NCI-H128 (cell line): Measurements from ENCODE around the gene GLIS1.

Experiments used
- DNase-seq: peaks from one replicate; lab custom pipeline; 2025; ENCODE audit not compliant: unreplicated experiment; lab: John Stamatoyannopoulos, UW

The GLIS1 gene

DNA sequence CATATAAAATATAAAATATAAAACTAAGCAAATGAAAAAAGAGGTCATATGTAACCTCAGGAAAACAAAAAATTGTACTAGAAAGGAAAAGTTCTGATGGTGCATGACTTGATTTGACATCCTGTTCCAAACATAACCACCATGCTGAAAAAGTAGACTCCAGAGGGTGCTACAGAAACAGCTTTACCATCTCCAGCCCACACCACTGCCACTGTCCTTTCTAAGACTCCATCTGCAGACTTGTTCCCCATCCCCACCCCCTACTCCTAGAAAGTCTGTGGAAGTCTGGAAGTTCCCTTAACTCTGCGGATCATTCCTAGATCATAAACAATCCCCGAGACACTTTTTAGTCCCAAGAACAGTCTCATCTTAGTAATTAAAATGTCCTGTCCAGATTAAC, 20.5 kb downstream of the GLIS1 start:
- DNase-seq = no peak

DNA sequence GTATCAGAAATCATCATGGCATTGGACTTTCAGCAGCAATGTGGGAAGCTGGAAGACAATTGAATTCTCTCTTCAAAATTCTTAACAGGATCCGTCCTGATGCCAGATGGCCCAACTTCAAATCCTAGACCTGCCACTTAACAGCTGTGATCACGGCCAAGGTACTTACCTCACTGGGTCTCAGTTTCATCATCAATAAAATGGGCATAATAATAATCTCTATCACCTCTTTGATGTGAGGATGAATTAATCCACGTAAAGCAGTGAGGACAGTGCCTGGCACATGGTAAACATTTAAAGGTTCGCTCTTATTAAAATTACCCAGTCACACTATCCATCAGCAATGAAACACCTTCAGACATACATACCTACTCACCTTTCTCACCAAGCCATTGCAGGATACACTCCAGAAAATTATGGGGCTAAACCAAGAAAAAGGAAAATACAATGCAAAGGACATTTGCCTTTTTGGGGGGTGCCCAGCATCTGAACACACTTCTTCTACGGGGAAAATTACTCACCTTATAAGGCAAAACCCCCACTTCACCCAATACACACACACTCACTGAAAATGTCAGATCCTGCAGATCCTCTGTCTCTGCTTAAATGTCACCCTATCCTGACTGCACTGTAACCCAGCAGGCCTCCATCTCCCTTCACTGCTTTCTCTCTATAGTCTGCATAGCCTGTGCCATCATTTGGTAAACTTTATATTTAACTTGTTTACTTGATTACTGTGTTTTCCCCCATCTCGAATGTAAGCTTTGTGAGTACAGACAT, 21.7 kb downstream of the GLIS1 start:
- DNase-seq = no peak

DNA sequence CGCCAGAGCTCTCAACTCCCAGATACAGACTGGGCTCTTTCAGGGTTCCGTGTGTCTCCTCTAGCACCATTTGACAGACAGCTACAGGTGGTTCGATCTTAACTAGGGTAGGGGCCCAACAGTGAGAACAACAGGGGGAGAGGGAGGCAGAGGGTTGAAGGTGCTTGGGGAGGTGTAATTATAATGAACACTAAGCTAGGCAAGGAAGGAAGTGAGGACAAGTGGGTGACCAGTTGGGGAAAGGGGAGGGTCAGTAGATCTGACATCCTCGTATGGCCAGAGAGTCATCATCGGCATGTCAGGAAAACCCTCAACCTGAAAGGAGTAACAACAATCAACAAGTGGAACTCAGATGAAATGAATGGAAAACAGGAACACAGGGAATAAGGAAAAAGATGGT, 22.8 kb downstream of the GLIS1 start:
- no peak for DNase-seq

DNA sequence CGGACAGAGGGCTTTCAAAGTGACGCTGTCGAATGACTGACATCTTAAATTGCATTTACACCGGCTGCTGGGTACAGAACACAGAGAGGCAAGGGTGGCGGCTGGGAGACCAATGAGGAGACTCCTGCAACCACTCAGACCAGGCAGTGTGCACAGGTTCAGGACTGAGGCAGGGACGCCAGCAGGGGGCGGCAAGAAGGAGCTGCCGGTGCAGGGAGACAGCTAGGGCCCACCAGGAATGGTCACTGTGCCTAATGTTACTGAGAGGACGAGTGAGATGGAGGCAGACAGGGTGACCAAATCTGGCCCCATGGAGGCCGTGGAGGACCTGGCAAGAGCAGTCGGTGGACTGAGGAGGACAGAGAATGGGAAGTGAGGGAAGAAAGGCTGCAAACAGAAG, 23.5 kb downstream of the GLIS1 start:
- no peak for DNase-seq

DNA sequence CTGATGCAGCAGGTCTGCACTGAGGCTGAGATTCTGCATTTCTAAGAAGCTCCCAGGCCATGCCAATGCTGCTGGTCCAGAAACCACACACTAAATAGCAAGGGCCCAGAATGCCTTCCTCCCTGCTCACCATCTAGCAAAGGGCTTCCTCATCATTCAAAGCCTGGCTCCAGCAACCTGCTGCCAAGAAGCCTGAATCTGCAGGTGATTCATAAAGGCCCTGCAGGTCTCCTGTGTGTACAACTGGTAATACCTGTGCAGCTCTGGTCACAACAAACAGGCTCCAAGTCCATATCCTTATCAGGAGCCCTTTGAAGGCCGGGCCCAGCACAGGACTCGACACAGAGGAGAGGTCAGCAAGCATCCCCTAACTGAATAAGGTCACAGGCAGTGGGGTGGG, 26.7 kb downstream of the GLIS1 start:
- no peak for DNase-seq

DNA sequence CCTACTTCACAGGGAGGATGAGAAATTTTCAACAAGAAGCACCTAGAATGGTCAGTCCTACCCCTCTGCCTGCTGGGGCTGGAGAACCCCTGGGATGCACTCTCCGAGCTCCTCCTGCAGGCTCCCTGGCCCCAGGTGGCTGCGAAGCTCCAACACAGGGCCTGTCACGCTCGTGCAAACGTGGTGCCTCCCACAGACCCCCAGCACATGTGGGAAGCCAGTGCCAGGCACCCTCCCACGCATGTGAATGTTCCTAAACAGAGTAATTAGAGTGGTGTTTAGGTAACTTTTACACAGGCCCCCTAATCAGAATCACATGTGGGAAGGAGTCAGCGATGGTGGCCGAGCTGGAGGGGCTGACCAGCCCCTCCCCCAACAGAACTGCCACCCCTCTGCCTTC, 28.4 kb downstream of the GLIS1 start:
- DNase-seq = no peak

DNA sequence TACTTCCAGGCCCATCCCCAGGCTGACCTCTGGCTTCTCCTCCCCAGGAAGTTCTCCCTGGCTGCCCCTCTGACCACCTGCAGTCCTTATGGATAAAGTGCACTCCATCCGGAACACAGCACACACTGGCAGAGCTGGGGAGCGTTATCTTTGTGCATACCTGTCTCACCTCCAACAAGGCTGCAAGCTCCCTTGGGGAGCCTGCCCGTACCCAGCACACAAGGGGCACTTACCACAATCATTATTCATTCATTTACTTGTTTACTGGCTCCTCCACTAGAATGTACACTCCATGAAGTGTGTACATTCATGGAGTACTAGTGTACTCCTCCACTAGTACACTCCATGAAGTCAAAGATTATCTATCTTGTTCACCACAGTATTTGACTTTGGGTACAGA, 30.3 kb downstream of the GLIS1 start:
- no peak for DNase-seq

DNA sequence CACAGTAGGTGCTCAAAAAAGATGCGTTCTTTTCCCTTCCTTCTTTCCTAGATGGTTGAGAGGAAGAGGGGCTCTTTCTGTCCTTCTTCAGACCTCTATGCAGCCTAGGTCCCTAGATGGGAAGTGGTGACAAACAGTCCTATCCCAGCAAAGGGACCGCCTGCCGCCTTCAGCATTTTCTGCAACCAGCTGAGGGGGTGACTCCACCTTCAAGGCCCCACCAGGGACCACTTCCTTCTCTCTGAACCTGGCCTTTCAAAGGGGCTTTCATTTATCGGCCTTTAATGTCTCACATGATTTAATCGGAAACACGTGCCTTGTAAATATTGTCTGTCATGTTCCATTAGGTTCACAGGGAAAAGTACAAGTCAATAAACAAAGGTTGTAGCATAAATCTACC, 32.6 kb downstream of the GLIS1 start:
- DNase-seq = no peak

DNA sequence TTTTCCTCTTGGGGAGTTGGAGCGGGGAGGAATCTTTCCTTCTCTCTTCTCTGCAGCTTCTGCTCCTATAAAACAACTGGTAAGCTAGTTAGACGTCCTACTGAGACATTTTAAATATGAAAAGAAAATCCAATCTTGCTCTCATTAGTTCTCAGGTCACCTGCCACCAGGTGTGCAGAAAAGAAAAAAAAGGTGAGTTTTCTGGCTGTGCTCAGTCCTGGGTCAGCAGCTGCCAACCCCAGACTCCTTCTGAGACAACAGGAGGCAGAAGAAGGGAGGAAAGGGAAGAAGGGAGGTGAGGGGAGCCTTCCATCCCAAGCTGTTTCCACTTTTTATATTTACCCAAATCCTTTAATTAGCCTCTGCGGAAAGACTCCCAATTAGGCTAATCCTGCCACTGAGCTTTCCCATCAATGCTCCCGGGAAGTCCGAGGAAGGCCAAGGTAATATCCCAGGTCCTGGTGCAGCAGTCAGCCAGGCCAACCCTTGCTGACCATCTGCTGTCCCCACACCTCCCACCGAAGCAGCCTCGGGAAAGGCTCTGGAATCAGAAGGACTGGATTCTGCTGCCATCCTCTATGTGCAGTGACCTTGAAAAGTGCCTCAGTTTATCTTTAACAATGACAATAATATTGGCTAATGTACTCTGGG, 33.4 kb downstream of the GLIS1 start:
- no peak for DNase-seq

DNA sequence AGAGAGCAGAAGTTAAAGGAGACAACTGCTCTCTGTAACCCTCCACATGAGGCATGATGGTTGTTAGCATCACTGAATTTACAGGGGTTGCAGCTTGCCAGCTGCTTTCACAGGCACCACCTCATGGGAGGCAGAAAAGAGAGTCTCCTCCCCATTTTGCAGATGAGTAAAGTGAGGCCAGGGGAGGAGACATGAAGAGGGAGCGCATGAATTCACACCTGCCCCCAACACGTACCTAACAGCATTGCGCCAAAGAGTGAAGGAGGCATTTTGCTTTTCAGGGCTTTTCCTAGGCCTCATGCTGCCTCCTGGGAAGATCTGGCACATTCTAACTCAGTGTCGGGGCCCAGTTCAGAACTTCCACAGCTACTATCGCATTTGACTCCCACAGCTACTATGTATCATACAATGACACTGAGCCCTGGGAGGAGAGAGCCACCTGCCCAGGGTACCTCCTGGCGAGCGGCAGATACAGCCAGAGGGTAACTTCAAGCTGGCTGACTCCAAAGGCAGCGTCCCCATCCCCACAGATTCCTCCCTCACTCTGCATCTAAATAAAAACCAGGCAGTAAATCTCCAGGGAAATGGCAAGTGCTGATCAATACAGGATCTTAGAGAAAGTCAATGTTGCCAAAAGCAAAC, 34.0 kb downstream of the GLIS1 start:
- DNase-seq = no peak

DNA sequence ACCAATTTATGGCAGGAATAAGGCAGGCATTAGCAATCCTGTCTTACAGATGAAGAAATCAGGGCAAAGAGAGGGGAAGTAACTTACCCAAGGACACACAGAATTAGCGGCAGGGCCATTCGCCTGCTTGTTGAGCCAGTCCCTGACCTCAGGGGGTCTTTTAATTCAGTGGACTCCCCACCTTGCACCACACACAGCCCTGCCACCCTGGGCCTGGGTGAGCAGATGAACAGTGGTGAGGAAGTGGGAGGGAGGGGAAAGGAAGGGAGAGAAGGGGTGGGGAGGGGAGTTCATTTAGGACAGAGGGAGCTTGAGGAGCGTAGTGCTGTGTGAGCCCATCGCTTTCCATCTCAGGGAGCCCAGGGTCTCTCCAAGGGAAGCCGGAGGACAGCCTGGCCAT, 34.7 kb downstream of the GLIS1 start:
- no peak for DNase-seq

DNA sequence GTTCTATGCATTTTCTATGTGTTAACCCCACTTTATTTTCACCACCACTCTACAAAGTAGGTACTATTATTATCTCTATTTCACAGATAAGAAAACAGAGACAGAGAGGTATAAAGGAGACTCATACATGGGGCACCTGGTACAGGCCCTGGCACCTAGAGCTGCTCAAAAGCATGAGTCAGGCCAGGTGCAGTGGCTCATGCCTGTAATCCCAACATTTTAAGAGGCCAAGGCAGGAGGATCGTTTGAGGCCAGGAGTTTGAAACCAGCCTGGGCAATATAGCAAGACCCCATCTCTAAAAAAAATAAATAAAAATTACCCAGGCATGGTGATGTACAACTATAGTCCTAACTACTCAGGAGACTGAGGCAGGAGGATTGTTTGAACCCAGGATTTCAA, 35.8 kb downstream of the GLIS1 start:
- no peak for DNase-seq

DNA sequence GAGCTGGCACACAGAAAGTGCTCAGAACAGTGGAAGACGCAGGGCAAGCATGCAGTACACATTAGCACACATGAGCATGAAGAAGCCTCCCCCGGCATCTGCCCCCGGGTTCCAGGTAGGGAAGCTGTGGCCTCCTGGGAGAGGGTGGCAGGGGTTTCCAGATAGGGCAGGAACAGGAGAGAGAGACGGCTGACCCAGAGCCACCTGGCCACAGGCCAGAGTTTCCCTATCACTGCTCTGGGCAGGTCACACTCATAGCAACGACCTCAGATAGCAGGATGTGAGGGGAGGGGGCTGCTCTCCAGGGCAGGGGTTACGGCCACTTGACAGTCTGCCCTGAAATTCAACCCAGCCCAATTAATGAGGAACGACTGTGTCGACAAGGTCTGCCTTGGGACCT, 36.6 kb downstream of the GLIS1 start:
- no peak for DNase-seq

DNA sequence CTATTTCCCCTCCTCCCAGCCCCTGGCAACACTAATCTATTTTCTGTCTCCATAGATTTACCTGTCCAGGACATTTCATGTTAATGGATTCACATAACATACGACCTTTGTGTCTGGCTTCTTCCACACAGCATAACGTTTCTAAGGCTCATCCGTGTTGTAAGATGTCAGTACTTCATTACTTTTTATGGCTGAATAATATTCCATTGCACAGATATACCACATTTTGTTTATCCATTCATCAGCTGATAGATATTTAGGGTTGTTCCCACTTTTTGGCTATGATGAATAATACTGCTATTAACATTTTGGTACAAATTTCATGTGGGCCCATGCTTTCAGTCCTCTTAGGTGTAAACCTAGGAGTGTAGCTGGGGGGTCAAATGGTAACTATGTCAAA, 38.2 kb downstream of the GLIS1 start:
- no peak for DNase-seq

DNA sequence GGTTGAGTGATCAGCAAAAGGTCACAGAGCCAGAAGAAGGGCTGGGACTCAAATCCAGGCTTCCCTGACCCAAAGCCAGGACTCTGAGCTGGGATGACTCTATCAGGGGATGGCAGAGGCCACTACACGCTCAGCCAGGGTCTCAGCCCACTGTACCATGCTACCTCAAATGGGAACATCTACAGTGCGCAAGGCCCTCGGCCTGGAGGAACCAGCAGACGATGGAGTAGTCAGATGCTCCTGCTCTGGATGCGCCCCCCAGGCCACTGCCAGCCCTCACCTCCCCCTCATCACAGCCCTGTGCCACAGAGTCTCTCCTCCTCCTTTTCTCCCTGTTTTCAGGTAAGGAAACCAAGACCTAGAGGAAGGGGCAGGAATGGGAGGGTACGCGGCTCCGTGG, 39.0 kb downstream of the GLIS1 start:
- DNase-seq = no peak

DNA sequence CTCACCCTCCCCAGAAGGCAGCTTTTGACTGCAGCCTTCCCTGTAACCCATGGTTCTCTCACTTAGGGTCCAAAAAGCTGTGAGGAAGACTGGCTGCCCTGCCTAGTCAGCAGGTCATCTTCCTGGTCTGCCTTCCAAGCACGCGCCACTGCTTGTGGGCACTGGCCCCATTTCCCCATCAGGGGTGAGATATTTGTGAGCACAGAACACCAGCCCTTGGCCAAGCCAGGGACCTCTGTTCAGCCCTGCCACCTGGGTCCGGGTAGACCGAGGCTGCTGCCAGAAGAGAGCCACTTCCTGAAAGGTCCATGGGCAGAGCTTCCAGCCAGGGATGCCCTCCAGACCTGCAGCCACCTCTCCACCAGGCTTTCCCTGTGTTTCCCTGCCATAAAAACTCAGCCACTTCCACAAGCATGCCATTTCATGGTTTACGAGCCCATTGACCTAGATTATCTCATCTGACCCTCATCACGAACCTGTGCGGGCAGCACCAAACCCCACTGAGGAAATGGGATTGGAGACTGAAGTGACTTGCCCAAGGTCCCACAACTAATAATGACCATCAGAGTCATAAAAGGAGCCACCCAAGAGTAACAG, 40.5 kb downstream of the GLIS1 start:
- DNase-seq = no peak

DNA sequence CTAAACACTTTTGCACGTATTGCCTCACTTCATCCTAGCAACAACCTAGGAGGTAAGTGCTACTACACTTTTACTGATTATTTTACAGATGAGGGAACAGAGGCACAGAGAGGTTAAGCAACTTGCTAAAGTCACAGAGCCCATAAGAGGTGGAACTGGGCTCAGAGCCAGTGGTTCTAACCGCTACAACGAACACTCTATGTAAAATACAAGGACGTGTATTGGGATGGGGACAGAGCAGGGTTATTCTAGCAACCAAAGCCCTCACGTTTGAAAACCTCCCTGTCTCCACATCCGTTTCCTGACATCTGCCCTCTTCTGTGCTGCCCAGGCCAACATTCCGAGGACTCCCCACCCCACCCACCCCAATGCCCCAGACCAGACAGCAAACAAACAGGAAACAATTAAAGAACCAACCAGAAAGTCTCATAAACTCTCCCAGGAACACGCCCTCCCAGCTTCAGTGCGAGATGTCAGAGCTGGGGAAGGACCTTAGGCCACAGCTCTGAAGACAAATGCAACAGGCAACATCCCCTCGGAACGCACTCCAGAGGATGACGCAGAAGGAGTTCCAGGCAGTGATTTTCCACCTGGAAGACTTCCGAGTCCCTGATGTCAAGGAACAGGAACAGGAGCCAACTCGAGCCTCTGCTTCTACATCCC, 41.1 kb downstream of the GLIS1 start:
- no peak for DNase-seq

DNA sequence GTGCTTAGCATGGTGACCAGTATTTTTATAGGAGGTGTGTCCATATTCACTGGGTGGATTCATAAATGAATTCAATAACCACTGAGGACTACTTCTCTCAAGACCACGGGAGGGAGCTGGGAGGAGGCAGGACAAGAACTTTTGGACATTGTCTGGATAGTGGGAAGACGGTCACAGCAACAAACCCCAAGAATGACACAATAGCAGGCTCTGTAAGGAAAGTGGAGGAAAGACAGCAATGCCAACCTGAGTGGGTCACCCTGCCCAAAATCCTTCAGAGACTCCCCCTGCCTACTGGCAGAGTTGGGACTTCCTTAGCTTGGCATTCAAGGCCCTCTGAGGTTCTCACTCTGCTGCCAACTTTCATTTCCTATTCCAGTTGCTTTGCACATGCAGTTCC, 42.0 kb downstream of the GLIS1 start:
- DNase-seq = no peak

DNA sequence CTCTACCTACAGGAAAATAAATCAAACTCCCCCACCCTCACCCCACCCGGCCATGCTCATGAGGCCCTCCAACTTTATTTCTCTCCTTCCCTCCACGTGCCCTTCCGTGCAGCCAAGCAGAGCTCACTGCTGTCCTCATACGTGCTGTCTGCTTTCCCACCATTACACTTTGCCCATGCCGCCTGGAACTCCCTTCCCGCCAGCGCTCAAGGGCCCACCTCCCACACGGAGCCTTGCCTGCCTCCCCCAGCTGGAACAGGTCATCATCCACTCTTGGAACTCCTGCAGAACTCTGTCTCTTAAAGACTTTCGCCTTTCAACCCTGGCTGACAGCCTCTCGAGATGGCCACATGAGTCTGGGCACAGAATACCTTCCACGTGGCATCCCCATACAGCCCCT, 42.4 kb downstream of the GLIS1 start:
- no peak for DNase-seq

DNA sequence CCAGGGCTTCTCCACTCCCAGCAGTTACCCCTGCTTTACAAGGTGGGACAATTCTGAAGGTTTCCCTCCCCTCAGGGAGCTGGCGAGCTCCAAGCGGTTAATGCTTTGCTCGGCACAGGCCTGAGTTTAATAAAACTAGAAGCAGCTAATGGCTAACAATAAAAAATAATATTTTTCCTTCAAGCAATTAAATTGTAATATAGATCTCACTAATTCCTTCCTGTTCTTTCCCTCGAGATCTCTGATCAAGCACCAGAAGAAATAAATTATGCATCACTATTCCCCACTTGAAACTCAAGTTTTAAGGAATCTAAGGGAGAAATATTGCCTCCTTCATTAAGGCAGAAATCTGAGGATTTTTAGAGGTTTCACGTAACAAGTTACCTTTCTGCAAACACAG, 42.9 kb downstream of the GLIS1 start:
- no peak for DNase-seq

DNA sequence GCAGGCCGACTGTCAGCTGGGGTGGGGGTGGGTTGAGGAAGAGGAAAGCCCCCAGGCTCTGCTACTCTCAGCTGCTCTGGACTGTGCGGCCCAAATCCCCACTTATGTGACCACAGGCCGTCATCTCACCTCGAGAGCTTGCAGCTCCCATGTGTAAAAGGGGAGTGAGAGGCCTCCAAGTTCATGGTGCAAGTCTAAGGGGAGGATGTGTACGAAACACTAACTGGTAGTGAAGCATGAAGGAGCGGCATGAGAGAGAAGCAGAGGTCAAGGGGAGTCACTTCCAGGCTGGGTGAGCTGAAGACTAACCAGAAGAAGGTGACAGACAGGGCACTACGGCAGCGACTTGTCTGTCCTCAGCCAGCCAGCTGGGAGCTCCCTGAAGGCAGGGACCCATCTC, 43.8 kb downstream of the GLIS1 start:
- DNase-seq = no peak

DNA sequence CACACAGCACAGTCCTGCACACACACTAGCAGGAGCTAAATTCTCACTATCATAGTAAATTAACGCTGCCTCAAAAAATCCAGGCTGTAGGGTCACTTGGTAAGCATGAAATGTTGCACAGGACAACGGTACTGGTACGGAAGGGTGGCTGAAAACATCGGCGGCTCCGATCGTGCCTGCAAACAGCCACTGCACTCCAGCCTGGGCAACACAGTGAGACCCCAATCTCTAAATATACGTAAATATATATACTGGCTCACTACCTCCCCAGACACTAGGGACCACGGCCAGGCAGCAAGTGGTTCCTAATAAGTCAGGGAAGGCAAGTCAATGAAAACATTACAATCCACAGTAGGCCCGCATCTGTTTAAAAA, 44.3 kb downstream of the GLIS1 start:
- DNase-seq = no peak
